GM21576 (cell line): ENCODE data around the gene TSSK6.

ENCODE experiments used
- ATAC-seq: cut with Tn5 transposase; IDR thresholded peaks from one replicate; pipeline ENCODE4 v1.9.1; 2021; ENCODE audit warnings: mild to moderate bottlenecking, moderate library complexity; ENCODE audit not compliant: unreplicated experiment

TSSK6 gene

DNA sequence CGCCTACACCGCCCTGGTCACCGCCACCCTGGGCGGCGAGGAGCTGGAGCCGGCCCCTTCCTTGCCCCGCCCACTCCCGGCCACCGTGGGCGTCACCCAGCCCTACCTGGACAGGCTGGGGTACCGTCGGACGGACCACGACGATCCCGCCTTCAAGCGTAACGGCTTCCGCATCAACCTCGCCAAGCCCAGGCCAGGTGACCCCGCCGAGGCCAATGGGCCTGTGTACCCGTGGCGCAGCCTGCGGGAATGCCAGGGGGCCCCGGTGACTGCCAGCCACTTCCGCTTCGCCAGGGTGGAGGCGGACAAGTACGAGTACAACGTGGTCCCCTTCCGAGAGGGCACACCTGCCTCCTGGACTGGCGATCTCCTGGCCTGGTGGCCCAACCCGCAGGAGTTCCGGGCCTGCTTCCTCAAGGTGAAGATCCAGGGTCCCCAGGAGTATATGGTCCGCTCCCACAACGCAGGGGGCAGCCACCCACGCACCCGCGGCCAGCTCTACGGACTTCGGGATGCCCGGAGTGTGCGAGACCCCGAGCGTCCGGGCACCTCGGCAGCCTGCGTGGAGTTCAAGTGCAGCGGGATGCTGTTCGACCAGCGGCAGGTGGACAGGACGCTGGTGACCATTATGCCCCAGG is 29.7 kb upstream of the TSSK6 start:
- ATAC-seq, result no peak

DNA sequence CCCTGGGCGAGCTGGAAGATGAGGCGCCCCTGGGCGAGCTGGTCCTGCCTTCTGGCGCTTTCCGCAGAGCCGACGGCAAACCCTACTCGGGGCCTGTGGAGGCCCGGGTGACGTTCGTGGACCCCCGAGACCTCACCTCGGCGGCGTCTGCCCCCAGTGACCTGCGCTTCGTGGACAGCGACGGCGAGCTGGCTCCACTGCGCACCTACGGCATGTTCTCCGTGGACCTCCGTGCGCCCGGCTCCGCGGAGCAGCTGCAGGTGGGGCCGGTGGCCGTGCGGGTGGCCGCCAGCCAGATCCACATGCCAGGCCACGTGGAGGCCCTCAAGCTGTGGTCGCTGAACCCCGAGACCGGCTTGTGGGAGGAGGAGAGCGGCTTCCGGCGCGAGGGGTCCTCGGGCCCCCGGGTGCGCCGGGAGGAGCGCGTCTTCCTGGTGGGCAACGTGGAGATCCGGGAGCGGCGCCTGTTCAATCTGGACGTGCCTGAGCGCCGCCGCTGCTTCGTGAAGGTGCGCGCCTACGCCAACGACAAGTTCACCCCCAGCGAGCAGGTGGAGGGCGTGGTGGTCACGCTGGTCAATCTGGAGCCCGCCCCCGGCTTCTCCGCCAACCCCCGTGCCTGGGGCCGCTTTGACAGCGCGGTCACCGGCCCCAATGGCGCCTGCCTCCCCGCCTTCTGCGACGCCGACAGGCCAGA is 29.1 kb upstream of the TSSK6 start:
- no peak for ATAC-seq

DNA sequence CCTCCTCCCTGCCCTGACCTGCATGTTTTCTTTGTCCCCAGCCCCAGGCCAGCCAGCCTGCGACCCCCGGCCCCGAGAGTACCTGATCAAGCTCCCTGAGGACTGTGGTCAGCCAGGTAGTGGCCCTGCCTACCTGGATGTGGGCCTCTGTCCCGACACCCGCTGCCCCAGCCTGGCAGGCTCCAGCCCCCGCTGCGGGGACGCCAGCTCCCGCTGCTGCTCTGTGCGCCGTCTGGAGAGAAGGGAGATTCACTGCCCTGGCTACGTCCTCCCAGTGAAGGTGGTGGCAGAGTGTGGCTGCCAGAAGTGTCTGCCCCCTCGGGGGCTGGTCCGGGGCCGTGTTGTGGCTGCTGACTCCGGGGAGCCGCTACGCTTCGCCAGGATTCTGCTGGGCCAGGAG is 28.3 kb upstream of the TSSK6 start:
- ATAC-seq, result no peak

DNA sequence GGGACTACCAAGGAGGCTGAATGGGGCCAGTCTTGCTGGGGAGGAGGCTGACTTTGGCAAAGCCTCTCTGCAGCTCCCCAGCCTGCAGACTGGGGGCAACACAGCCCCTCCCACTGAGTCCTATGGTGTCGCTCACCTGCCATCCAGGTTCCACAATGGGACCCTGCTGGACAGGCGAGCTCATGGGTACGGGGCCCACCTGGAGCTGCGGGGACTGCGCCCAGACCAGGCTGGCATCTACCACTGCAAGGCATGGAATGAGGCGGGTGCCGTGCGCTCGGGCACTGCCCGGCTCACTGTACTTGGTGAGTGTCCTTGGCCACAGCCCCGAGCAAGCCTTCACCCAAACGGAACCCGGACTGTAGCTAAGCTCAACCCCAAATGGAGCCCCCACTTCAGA is 27.8 kb upstream of the TSSK6 start:
- ATAC-seq, result no peak

DNA sequence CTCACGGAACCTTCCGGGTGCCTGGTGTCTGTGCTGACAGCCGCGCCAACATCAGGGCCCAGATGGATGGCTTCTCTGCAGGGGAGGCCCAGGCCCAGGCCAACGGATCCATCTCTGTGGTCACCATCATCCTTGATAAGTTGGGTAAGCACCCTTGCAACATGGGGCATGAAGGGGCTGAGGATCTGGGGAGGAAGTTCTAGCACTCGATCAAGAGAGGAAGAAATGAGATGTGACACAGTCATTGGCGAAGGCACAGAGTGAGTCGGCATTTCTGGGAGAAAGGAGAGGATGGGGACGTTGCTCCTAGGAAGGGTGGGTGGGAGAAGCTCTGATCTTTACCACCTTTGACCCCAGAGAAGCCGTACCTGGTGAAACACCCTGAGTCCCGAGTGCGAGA is 27.2 kb upstream of the TSSK6 start:
- no peak for ATAC-seq

DNA sequence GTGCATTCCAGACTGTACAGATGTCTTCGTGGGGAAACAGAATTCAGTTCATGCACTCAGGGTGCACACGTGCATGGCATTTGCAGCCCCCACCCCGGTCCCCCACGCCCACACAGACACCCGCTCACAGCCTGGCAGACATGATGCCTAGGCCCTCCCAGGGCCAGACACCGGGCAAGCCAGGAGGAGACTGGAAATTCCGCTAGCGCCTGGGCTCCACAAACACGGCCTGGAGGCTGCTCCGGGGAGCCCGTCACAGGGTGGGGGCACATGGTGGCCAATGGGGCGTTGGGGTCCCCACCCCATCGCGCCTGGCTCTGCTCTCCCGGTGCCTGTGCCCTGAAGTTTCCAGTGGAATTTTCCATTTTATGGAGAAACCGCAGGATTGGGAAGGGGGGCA is 26.3 kb upstream of the TSSK6 start:
- ATAC-seq, result no peak

DNA sequence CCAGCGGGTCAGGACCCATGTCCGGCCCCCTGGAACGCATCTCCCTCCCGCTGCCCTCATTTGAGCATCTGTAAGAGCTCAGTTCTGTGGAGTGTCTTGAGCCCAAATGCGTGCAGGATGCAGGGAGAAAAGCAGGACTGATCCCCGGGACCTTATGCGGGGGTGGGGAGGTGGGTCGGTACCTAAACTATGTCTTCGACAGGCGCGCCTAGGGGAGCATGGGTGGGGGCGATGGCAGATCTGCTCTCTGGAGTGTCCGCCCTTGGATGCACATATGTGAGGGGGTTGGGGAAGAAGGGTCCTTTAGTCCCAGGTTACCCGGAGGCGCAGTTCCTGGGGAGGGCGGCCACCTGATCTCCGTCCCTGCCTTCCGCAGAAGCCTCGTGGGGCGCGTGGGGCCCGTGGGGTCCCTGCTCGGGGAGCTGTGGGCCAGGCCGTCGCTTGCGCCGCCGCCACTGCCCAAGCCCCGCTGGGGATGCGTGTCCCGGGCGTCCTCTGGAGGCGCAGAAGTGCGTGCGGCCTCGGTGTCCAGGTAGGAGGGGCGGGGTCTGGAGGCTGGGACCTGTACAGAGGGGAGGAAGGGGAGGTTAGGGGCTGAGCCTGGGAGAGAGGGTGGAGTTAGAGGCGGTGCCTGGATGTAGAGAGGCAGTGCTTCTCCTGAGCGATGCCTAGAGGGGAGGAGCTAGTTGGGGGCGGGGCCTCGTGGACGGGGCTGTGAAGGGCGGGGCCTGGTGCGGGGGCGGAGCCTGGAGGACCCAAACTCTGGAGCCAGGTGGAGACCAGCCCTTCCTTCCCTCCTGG is 25.6 kb upstream of the TSSK6 start:
- no peak for ATAC-seq

DNA sequence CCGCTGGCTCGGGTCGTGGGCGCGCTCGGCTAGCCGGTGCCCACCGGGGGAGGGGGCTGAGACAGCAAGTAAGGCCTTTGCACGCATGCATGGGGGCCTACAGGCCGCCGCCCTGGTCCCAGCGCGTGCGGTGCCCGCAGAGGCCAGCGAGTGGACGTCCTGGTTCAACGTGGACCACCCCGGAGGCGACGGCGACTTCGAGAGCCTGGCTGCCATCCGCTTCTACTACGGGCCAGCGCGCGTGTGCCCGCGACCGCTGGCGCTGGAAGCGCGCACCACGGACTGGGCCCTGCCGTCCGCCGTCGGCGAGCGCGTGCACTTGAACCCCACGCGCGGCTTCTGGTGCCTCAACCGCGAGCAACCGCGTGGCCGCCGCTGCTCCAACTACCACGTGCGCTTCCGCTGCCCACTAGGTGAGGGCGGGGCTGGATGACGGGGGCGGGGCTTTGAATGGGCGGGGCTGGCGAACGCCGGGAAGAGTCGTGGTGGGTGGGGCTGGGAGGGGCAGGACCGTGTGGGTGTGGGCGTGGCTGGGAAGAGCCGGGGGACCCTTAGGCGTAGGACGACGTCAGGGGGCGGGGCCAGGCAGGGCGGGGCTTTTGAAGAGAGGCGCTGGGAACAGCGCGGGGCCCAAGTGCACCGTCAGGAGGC is 24.8 kb upstream of the TSSK6 start:
- no peak for ATAC-seq

DNA sequence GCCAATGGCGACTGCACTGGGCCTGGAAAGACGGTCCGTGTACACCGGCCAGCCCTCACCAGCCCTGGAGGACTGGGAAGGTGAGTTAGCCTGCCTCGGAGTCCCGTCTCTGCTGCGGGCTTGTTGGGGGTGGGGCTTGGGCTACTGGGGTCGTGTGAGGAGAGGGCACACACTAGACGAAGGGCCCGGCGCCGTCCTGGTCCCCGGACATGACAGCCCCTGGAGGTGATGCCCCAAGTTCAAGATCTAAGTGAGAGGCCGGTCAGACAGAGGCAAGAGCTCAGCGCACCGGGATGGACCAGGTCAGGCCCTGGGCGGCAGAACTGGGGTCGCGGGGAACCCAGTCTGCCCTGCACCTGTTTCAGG is 24.3 kb upstream of the TSSK6 start:
- ATAC-seq, result no peak

DNA sequence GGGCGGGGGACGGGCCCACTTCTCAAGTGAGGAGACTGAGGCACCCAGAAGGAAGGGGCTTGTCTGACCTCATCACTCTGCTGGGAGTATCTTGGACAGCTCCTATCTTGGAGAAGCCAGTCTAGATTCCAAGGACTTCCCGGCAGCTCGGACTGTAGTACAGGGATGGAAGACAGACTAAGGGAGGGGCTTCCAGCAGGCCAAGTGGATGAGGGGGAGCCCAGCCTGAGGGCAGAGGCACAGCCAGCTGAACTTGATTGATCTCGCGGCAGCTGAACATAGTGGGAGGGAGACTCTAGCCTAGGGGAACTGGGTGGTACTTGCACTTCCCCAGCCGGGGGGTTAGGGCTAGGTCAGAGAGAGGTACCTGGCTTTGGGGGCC is 23.4 kb upstream of the TSSK6 start:
- no peak for ATAC-seq

DNA sequence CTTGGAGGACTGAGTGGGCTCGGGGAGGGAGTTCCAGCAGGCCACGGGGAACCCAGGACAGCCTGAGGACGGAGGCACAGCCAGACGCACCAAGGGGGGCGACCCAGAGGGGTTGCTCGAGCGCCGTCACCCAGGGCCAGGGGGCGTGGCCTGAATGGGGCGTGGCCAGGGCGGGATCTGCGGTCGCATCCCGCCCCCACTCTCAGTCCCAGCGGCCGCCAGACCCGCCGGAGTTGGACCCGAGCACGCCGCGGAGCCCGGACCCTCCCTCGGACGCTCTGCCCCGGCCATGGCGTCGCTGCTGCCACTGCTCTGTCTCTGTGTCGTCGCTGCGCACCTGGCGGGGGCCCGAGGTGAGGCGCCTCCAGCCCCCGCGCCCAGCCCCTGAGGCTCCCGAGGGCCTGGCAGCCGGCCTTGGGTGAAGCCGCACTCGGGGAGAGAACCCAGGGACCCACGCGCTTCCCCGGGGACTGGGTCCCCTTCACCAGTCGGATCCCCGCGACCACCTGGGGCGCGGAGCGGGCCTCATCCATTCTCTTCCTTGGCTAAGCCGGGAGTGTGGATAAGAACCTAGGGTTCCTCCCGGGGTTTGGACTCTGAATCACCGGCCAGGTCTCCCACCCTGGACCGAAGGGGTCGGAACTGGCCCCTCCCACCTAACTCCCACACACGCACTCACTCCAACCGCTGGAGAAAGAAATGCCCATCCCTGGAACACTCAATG is 22.9 kb upstream of the TSSK6 start, which contains the start of gene CILP2:
Gene CILP2 (plus strand): TSS at position 205 of the 724 bp plus-strand sequence. CDS start 85 bp downstream, at position 290.
- no peak for ATAC-seq

DNA sequence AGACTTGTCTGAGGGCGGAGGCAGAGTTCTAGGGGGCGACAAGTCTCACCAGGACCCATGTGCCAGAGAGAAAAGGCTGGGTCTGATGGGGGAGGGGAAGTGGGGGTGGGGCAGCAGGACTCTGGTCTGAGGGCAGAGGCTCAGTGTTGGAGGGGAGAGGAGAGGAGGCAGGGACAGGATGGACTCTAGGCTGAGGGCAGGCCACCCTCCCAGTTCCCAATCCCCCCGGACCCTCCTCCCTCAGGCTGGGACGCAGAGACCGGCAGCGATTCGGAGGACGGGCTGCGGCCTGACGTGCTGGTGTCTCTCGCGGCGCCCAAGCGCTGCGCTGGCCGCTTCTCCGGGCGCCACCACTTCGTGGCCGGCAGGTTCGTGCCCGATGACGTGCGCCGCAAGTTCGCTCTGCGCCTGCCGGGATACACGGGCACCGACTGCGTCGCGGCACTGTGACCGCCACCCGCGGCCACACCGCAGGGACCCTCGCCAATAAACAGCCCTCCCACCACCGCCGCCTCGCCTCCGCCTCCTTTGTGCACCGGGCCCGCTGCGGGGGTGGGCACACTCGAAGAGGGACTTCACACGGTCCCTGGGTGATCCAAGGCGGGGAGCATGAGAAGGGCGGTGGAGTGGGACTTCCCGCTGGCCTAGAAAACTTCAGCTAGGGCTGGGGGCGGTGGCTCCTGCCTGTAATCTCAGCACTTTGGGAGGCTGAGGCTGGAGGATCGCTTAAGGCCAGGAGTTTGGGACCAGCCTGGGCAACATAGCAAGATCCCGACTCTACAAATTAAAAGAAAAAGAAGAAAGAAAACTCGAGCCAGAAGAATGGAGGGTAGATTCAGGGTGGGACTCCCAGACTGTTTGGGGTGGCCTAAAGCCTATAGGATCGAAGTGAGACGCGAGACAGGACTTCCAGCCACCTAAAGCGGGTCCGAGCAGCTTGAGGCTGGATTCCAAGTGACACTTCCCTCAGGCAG is 22.0 kb upstream of the TSSK6 start:
- no peak for ATAC-seq

DNA sequence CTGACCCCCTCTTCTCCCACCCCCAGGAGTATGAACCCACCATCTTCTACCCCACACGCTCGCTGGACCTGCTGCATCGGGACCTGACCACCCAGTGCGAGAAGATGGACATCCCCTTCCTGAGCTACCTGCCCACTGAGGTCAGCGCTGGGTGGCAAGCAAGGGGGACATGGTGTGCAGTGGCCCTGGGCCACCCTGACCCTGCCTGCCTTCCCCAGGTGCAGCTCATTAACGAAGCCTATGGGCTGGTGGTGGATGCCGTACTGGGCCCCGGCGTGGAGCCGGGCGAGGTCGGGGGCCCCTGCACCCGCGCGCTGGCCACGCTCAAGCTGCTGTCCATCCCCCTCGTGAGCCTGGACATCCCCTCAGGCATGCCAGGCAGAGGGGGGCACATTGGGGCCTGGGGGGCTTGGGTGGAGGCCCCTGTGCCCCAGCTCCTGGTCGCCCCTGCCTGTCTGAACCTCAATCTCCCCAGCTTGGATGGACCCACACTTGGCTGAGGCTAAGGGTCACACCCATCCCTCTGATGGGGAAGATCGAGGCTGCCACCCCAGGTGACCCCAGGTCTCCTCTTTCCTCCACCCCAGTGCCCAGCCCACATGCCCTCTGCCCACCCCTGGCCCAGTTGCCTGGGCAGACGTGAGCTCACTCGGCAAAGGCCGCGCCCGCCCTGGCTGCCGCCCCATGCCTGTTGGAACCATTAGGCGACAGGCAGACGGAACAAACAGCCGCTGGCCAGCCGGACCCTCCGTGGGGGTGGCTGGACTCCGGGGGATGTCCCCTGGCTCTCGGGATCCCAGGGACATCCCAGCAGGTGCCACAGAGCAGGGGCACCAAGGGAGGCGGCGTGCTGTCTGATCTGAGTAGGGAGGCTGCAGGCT is 20.2 kb upstream of the TSSK6 start:
- ATAC-seq, result no peak

DNA sequence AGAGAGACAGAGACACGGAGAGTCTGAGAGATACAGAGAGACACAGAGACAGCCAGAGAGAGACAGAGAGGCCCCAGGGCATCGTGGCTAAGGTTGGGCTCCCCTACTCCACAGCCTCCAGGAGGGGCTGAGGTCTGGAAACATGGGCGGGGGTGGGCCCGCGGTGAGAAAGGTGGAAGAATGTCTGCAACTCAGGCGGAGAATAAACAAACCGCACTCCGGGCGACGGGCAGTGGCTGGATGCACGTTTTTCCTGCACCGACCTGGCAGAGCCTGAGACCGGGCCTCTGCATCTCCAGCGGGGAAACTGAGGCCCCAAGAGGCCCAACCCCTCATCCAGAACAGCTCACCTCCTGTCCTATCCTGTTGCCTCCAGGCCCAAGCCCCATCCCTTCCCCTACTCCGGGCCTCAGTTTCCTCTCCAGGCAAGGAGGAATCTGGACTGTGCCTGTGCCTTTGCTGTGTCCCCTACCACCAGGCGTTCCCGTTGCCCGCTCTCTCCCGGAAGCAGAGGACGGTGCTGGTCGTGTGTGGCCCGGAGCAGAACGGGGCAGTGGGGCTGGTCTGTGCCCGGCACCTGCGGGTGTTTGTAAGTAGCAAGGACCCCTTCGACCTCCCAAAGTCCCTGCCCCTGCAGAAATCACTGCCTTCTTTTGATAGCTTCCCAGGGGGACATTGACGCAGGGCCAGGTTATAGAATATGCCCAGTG is 19.4 kb upstream of the TSSK6 start:
- ATAC-seq, result no peak

DNA sequence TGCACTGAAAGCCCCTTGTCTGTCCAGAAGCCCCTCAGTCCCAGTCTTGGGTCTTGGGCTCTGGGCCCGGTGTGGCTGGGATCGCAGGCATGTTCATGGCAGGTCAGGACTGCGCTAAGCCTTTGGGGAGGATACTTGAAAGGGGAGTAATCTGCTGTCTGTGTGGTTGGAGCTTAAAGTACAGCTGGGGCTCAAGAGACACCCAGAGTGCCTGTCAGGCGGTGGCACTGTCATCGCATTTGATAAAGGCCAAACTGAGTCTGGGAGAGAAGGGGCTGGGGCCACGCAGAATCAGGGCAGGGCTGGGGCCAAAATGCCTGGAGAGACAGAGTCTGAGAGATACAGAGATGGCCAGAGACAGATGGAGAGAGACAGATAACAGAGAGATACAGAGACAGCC is 18.5 kb upstream of the TSSK6 start:
- no peak for ATAC-seq

DNA sequence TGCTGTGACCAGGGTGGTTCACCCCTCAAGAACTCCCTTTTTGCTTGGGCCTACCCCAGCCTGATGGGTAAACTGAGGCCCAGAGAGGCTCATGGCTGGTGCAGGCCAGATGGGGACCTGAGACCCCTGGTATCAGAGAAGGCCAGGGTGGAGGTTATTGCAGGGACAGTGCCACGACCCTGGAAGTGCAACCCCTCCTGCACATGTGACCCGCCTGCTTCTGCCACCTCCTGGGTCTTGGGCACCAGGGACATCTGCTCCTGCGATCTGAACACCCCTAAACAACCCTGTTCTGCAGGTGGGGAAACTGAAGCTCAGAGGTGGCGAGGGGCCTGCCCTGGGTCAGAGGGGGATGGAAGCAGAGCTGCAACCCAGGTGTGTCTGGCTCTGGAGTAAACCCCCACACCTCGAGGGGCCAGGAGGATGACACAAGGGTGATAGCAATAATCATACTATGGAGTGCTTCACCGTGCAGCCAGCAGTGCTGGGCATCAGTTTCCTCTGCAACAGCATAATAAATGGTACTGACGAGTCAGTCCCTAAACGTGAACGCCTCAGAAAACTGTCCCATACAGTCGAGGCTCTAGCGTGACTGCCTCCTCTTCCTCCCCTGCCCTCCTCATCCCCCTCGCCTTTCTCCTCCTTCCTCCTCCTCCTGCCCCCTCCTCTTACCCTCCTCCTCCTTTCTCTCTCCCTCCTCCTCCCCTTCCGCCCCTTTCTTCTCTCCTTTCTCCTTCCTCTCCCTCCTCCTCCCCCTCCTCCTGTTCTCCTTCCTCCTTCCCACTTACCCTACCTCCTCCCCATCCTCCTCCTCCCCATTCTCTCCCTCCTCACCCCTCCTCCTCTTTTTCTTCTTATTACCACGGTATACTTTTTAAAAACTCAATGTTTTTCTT is 17.7 kb upstream of the TSSK6 start:
- no peak for ATAC-seq
